GM19452 (cell line): Measurements from ENCODE around the gene CRAT.

Experiments used
- ATAC-seq: cut with Tn5 transposase; IDR thresholded peaks from one replicate; pipeline ENCODE4 v1.9.1; 2021; ENCODE audit not compliant: unreplicated experiment

CRAT gene

DNA sequence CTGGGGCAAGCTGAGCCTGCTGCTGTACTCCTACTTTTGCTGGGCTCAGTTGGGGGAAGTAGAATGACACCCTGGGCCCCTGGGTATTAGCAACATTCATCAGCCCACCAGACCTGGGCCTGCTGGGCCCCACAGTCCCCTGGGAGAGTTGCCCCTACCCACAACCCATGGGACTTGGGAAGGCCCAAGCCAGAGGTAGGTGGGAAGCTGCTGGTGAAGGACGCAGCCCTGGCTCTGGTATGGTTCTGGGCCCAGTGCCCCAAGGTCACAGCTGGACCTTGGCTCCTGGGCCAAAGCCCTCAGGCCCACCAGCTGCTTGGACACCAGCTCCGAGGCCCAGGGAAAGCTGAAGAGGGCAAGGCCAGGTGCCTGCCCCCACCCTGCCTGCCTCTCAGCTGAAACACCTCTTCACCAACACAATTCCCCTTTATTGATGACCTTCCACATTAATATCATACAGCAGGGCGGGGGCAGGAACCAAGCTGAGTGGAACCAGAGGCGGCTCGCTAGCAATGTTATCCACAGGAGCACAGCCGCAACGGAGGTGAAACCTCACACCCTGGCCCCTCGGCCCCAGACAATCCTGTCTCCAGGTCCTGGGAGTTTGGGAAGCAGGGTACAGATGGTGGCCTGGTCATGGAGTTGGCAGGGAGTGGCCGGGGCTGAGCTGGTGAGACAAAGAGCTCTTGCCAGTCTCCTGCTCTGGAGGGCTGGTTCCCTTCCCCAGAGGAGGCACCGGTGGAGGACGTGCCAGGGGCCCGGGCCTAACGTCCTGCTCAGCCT, 16.0 kb downstream of the CRAT start:
- no peak for ATAC-seq

DNA sequence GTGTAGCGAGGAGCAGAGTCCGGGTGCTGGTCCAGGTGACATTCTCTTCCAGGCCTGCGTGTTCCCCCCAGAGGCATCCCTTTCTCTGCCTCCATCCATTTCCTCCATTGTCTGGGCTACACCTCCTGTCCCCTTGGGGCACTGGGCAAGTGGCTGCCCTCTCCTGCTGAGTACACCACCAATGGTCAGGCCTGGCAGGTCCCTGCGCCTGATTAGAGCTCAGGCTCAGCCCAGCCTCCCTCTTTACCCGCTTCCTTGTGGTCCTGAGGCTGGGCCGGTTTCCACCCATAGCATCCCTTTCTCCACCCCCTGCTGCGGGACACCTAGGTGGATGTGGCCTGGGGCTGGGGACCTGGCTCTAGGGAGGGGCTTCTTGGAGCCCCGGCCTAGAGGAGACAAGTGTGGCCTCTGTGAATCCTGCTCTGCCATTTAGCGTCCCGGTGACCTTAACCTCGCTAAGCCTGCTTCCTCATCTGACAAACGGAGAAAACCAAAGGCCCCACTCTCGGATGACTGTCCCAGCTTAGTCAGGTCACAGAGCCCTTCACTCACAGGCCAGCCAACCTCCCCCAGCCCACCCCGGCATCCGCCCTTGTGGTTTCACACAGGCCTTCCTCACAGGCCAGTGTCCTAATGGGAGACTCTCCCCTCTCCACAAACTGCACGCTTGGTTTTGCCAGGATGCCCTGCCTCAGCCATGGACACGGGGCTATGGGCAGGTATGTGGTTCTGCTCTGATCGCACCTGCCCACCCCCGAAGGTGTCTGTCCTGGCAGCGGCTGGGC, 16.8 kb downstream of the CRAT start:
- ATAC-seq = no peak

DNA sequence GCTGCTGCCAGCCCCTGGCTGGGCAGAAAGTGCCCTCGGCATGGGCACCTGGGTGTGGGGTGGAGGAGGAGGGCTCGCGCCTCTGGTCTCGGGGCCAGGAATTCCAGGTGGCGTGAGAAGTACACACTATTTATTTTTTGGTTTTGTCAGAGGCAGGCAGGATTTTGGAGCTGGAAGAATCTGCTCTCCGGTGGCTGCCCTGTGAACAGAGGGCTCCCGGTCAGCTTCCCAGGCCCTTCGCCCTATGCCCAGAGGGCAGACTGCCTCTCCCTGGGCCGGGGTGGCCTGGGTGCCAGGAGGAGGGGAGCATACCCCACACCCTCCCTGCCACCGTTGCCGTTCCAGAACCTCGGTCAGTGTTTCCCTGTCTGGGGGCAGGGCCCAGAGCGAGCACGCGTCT, 21.3 kb downstream of the CRAT start:
- ATAC-seq = no peak

DNA sequence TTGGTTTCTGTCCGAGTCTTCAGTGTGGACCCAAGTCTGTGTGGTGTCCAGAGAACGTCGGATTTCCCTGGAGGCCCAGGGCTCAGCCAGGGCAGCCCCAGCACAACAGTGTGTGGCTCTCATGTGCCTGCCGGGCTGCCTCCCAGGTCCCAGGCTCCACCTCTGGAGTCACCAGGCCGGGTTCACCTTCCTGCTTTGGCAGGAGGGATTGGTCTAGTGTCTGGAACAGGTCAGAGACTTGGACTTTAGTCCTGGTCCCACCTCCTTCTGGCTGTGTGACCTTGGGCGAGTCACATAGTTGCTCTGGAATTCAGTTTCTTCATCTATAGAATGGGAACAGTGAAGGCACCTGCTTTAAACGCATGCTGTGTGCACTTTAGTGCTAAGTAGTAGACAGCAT, 26.5 kb downstream of the CRAT start:
- no peak for ATAC-seq

DNA sequence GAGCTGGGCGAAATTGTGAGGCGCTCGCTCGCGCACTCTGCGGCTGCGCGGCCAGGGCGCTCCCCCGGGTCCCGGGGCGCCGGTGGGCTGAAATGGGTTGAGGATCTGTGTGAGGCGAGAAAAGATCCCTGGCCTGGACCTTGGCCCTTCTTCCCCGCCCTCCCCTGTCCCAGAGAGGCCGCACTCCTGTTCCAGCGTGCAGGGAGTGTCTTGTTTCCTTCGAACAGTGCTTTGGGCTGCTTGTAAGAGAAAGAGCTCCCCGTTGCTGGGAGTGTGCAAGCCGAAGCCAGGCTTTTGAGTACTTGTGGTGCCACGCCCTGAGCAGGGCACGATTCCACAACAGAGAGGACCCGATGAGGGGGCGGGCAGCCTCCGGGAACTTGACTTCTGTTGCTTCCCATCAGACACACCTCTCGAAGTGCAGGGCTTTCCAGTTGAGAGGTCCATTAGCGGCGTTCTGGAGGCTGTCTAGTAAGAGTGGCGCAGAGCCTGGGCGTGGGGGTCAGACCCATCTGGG, 29.1 kb downstream of the CRAT start:
- ATAC-seq = no peak

DNA sequence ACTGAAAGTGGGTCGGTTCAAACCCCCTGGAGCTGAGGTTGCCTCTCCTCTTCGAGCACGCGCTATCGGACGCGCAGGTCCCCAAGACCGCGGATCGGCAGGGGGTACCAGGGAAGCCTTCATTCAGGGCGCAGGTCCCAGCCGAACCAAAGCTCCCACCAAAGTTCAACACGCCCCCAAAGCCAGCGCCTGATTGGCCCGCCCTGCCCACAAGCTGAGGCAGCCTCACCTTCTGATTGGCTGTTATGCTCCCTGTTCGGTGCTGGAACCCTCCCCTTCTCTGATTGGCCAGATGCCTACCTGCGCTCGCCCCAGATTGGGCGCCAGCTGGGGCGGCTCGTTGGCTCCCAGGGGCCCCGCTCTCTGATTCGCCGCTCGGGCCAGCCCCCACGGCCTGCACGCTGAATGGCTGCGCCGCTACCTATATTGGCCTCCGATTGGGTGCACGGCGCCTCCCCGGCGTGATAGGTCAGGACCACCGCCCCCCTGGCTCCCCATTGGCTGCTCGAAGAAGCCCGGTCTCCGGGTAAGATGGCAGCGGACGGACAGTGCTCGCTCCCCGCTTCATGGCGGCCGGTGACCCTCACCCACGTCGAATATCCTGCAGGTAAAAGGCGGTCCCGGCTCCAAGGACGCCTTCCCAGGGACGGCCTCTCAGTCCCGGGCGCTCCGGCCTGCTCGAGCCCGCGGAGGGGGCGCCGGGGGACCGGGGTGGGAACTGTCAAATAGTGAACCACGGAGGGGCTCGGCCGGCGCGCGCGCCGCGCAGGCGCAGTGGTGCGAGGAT, 29.8 kb downstream of the CRAT start, which contains the start of gene DOLPP1:
TSS of gene DOLPP1 (plus strand) at position 511 of the 787 bp plus-strand sequence. CDS start at position 532, 21 bp downstream.
- ATAC-seq = peak; percentile 89

DNA sequence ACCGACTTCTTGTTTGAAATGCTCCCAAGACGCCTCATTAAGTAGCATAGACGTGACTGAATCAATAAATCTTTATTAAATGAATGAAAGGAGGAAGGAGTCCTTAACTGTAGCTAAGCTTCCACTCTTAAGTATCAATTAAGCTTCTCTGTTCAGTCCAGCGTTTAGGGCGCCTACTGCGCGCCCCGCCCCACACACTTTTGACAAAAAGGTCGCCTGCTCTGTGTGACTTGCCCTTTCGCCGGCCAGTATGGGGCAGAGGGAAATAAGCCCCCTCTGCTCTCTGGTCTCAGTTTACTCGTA, 30.3 kb downstream of the CRAT start:
- ATAC-seq = no peak

DNA sequence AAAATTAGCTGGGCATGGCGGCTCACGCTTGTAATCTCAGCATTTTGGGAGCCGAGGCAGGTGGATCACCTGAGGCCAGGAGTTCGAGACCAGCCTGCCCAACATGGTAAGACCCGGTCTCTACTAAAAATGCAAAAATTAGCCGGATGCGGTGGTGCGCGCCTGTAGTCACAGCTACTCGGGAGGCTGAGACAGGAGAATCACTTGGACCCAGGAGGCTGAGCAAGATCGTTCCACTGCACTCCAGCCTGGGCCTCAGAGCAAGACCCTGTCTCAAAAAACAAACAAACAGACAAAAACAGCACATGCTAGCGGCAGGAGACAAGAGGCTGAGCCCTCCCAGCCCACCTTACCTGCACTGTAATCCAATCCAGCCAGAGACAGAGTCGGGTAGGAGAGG, 30.8 kb downstream of the CRAT start:
- no peak for ATAC-seq

DNA sequence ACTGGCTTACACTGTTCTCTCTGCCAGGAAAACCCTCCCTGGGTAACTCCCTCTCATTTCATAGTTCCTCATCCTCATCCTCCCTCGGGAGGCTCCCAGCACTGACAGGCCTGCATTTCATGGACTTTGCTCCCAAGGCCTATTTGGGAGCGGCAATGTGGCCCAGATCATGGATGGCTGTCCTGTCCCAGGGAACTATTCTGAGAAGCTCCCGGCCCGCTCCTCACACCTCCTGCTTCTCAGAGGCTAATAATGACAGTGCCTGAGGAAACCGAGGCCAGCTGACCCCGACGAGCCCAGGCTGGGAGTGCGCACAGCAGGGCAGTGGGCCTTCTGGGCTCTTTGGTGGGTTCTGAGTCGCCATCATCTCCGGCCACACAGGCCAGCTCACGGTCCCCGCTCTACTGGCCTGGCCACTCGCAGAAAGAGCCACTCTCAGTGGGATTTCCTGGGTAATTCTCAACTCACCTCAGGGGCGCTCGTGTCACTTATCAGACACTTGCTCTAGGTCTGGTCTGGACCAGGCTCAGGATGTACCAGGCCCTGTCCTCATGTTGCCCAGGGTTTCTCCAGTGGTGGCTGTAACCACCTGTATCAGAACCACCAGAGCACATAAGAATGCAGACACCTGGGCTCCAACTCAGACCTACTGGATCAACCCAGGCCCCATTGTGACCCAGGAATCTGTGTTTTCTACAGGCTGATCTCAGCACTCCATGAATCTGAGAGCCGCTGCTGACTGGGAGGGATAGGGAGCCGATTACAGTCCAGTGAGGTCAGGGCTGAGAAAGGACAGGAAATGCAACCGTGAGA, 31.7 kb downstream of the CRAT start:
- no peak for ATAC-seq

DNA sequence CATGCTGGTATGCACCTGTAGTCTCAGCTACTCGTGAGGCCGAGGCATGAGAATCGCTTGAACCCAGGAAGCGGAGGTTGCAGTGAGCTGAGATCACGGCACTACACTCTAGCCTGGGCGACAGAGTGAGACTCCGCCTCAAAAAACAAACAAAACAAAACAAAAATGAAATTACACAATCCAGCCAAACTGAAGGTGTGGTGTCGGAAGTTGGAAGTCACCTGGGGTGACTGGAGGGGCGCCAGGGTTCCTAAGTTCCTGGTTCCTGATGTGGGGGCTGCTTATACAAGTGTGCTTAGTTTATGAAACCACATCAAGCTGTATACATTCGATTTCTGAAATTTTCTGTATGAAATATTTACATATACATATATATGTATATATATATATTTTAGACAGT, 33.4 kb downstream of the CRAT start:
- no peak for ATAC-seq

DNA sequence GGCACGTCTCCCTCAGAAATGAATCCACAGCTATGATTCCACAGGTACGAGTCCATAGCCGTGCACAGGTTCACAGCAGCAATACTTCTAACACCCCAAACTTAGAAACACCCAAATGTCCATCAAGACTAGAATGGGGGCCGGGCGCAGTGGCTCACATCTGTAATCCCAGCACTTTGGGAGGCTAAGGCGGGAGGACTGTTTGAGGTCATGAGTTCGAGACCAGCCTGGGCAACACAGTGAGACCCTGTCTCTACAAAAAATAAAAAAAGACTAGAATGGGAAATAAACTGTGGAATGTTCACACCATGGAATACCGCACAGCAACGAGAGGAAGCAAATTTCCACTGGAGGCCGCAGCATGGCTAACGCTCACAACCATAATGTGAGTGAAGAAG, 34.0 kb downstream of the CRAT start:
- no peak for ATAC-seq

DNA sequence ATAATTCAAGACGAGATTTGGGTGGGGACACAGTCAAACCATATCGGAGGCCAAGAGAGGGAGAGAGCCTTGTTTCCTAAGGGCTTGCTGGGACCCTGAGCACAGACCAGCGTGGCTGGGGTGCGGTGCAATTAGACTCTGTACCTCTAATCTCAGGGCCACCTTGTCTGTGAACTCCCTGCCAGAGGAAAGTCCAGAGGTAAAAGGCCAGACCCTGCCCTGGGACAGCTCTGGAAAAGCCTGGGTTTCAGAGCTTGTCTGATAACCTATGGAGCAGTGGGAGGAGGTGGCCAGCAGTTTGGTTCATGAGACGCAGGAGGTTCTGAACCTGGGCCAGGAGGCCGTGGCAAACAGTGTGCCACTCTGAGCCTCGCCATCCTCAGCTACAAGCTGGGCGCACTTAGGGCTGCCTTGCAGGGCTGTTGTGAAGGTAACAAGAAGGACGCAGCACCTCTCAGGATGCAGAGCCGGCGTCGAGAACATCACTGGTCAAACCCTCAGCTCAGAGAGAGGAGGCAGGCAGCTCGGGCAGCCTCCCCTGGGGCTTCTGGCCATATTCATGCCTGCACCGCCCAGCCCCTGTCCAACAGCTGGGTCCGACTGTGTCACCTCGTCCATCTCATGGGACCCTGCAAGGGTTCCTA, 34.5 kb downstream of the CRAT start:
- no peak for ATAC-seq

DNA sequence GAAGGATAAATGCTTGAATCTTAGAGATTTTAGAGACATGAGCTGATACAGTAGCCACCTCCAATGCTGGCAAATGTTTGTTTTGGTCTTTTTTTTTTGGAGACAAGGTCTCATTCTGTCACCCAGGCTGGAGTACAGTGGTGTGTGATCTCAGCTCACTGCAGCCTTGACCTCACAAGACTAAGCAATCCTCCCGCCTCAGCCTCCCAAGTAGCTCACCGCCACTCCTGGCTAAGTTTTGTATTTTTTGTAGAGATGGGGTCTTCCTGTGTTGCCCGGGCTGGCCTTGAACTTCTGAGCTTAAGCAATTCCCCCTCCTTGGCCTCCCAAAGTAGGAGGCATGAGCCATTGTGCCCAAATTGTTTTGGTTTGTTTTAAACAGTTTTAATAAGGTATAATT, 36.5 kb downstream of the CRAT start:
- no peak for ATAC-seq

DNA sequence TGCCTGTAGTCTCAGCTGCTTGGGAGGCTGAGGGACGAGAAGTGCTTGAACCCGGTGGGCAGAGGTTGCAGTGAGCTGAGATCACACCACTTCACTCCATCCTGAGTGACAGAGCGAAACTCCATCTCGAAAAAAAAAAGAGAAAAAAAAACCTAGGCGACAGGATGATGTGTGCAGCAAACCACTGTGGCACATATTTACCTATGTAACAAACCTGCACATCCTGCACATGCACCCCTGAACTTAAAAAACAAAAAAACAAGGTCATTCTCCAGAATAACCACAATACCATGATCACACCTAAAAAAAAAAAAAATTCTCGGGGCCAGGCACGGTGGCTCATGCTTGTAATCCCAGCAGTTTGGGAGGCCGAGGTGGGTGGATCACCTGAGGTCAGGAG, 37.2 kb downstream of the CRAT start:
- ATAC-seq = no peak

DNA sequence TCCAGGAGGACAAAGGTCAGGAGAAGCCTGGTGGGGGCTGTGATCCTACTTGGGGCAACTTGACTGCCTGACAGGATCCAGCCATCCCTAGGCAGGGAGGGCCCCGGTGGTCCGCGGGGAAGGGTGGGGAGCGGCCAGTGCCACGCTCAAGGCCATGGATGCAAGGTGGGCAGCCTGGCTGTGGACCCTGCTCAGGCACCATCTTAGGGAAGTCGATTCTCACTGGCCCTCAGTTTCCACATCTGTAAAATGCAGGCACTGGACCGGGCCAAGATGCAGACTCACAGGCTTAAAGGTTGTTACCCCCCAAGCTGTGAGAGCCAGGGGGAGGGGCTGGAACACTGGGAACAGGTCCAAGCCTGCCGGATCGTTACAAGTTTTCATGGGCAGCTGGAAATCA, 38.4 kb downstream of the CRAT start:
- no peak for ATAC-seq

DNA sequence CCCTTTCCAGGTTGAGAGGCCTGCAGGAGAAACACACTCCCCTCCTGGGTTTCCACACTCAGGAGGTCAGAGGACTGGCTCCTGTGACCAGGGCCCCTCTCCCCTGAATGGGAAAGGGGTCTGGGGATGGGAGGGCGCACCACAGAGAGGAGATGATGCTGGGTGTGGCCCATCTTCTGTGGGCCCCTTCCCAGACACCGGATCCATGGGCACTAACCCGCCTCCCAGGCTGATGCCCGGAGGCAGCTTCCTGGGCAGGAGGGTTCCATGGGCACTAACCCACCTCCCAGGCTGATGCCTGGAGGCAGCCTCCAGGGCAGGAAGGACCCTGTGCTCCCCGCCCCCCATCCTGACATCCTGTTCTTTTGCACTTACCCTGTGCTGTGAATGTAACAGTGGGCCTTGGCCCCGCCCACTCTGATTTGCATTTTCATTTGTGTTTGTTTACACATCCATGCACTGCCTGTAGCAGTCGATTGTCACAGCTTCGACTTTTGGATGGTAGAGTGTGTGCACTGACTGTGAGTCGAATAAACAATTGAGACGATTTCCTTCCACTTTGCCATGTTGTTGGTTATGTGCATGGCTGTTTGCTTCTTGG, 39.0 kb downstream of the CRAT start:
- no peak for ATAC-seq

DNA sequence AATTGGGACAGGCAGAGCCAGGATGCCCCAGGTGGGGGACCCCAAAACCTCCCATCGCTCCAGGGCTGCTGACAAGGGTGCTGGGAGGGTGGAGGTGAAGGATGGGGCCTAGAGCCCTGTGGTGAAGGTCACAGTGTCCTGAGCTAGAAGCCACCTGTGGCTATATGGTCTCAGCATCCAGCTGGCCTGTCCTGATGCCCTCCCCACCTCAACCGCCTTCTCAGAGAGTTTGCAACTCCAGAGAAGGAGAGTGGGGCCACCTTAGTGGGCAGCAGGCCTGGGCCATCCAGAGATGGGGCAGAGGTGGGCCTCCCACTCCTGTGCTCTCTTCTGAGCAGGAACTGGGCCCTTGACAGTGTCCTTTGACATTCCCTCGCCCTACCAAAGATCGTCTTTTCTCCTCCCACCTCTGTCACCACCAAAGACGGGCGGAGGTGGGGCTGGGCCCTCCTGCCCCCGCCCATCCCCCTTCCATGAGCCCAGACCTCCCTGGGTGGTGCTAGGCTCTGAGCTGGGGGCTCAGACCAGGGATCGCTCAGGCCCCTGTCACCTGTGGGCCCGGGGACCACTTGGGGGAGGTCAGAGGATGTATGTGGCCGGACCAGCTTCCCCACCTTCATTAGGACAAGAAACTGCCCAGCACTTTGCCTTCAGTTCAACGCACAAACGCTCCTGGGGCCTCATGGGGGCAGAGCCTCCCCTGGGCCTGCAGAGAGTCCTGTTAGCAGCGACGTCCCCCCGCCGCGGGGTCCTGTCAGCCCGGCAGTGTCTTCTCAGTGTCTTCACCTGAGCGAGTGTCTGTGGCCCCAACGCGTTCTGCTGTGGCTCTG, 39.7 kb downstream of the CRAT start:
- ATAC-seq = no peak

DNA sequence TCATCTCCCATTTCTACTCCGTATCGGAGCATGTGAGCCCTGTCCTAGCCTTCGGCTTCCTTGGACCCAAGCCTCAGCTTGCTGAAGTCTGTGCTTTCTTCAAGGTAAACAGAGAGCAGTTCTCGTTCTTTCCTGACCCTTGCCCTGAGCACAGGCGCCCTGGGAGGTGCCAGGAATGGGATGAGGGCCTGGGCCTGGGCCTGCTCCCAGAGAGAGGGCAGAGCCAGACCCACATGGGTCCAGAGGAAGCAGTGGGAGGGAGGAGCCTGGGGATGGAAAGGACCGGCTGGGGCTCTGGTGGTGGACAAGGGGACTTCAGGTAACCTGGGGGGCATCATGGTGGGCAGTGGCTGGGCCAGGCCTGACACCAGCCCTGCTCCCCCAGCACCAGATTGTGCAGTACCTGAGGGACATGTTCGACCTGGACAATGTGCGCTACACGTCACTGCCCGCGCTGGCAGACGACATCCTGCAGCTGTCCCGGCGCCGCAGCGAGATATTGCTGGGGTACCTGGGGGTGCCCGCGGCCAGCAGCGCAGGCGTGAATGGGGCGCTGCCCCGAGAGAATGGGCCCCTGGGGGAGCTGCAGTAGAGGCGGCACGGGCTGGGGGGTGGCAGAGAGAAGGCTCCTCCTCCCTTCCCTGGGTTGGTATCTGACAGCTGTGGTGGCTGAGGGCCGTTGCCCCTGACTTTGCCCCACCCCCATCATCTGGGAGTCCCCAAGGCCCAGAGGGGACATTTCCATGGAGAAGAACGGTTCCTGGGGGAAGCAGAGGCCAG, 40.5 kb downstream of the CRAT start:
- no peak for ATAC-seq
